Activated T-helper 1 cell treated with anti-CD3 and anti-CD28 coated beads, Interleukin-12 subunit alpha, Interleukin-12 subunit beta, Interleukin-2, Interleukin-4 antibody, amounts not matched to agents 30 ng/mL and 10 ng/mL and 1 ng/mL, durations not matched to agents 14 hours and 24 hours and 36 hours (primary cell): ENCODE data around the gene DYRK2. TPM values are rescaled to one million over a fixed set of nuclear protein-coding genes. Genes with fewer than 3 reads are reported as not detected.
A peak's percentile ranks its signal among the peaks of the same experiment; 100 is the strongest.

Source experiments
- DNase-seq: peaks from one replicate; pipeline ENCODE4 v3.0.0; 2021; ENCODE audit warnings: low spot score
- H3K27ac Mint-ChIP-seq: one replicate; pipeline ENCODE4 v1.8.0; 2021; ENCODE audit warnings: mild to moderate bottlenecking, mixed read lengths
- H3K27me3 Mint-ChIP-seq: one replicate; pipeline ENCODE4 v1.8.0; 2022; ENCODE audit warnings: mild to moderate bottlenecking, moderate library complexity, mixed read lengths; ENCODE audit not compliant: insufficient read depth
- H3K36me3 Mint-ChIP-seq: one replicate; pipeline ENCODE4 v1.8.0; 2021; ENCODE audit warnings: low read depth, mixed read lengths
- H3K4me1 Mint-ChIP-seq: one replicate; pipeline ENCODE4 v1.8.0; 2021; ENCODE audit warnings: low read depth, mixed read lengths
- H3K4me3 Mint-ChIP-seq: one replicate; pipeline ENCODE4 v1.8.0; 2021; ENCODE audit warnings: mild to moderate bottlenecking, moderate library complexity, mixed read lengths
- H3K9me3 Mint-ChIP-seq: one replicate; pipeline ENCODE4 v1.8.0; 2021; ENCODE audit warnings: mixed read lengths
- intact Hi-C: fragments of 100-400 bp; cut with micrococcal nuclease; formaldehyde crosslinking; loops from one replicate; pipeline ENCODE4 v1.15.1; 2024
- total RNA-seq: library from RNA; stranded (reverse); gene quantifications from 2 replicates; pipeline ENCODE4 v1.2.3, GENCODE V29; 2022

DYRK2 gene
- total RNA-seq, 1 donor from 2014 or later: 43.0 TPM

DNA sequence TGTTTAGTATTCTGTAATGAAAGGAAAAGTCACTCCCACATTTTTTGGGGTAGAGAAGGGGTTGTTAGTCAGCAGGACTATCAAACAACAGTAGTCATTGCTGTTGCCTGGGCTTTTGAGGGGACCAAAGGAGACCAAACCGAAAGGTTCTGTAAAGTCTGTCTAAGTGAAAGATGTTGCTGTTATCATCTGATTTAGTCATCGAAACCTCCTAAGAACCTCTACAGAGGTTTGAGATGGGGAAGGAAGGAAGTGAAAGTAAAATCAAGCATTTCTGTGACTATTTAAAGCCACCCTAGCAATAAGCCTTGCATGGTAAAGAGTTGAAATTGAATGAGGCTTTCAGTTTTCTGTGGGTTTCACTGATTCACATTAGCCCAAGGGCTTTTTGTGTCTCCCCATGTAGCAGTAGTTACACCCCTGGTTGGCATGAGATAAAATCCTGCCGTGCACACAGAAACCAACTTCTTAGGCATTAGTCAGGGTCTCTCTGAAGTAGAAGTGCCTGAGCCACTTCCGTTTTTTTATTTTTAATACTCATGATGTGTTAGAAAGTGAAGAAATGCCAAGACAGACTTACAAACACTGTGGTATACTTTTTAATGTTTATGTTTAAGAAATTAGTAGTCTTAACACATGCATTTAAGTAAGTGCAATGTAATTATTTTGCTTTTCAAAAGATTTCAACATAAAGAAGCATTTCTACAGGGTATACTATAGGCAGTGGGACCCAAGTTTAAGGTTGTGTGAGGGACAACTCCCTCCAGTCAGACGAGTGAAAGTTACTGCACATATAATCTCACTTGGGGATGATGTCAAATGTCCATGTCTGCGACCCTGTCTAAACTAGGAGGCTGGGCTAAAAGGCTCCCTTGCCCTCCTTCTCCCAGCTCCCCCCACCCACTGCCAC, 50.4 kb downstream of the DYRK2 start:
- peaks cover 49% of the 10 kb centered on the region for H3K4me1 Mint-ChIP-seq
- peak; percentile 34 for DNase-seq
- intact Hi-C loops: loop anchor here (1.0 to 10.0 kb wide), 21 partner anchors 48 to 1108 kb away; partner anchors contain the start of genes CAND1, IFNG-AS1 and MDM2
- peaks cover 53% of the 10 kb centered on the region for H3K27me3 Mint-ChIP-seq
- H3K36me3 Mint-ChIP-seq: no peaks in the 10 kb centered on the region
- H3K4me3 Mint-ChIP-seq: peak overlapping the region; percentile 42
- H3K9me3 Mint-ChIP-seq: no peaks in the 10 kb centered on the region
- peak overlapping the region; percentile 67 for H3K27ac Mint-ChIP-seq

DNA sequence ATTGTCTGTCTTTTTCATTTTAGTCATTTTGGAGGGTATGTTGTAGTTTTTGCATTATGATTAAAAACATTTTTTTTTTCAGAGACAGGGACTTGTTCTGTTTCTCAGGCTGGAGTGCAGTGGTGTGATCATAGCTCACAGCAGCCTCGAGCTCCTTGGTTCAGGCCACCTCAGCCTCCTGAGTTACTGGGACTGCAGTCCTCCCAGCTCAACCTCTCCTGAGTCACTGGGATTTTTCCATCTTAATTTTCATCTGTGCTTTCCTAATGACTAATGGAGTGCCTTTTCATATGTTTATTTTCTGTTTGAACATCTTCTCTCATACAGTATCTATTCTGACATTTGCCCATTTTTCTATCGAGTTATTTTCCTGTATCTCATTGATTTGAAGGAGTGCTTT, 52.6 kb downstream of the DYRK2 start:
- DNase-seq: no peak
- H3K4me1 Mint-ChIP-seq: peaks cover 40% of the 10 kb centered on the region
- peaks cover 62% of the 10 kb centered on the region for H3K27me3 Mint-ChIP-seq
- H3K9me3 Mint-ChIP-seq: no peaks in the 10 kb centered on the region
- H3K36me3 Mint-ChIP-seq: no peaks in the 10 kb centered on the region
- no peak overlapping the region for H3K27ac Mint-ChIP-seq
- no peak overlapping the region for H3K4me3 Mint-ChIP-seq
- intact Hi-C loops: no loop called here

DNA sequence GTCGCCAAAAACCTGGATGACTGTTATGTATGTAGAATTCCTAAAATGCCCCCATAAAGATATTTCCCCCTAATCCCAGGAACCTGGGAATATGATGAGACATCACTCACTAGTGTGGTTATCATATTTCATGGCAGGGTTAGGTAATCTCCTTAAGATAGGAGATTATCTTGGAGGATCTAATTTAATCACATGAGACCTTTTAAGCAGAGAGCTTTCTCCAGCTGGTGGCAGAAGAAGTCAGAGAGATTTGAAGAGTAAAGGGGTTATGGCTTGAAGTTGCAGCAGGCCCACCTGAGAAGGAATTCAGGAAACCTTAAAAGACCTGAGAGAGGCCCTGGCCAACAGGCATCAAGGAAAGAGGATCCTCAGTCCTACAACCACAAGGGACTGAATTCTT, 53.6 kb downstream of the DYRK2 start:
- H3K9me3 Mint-ChIP-seq: no peaks in the 10 kb centered on the region
- no peak for DNase-seq
- intact Hi-C loops: no loop called here
- H3K27me3 Mint-ChIP-seq: peaks cover 56% of the 10 kb centered on the region
- H3K36me3 Mint-ChIP-seq: no peaks in the 10 kb centered on the region
- peaks cover 36% of the 10 kb centered on the region for H3K4me1 Mint-ChIP-seq
- no peak overlapping the region for H3K4me3 Mint-ChIP-seq
- no peak overlapping the region for H3K27ac Mint-ChIP-seq

DNA sequence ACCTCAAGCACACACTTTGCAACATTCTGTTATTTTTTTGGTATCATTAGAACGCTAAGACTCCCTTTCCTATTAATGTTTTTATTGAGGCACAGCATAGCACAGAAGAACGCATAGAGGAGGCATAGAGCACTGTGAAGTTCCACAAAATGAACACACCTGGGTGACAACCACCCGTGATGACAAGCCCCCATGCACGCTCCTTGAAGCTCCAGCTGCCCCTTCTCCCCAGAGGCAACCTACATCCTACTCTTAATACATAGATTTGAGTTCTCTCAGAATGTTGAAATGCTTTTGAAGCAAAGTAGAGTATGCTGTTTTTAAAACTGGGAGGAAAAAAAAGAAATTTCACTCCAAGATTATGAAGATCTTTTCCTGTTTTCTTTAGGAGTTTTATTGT, 55.5 kb downstream of the DYRK2 start:
- H3K4me3 Mint-ChIP-seq: no peak overlapping the region
- peaks cover 61% of the 10 kb centered on the region for H3K27me3 Mint-ChIP-seq
- no peak for DNase-seq
- intact Hi-C loops: no loop called here
- H3K27ac Mint-ChIP-seq: no peak overlapping the region
- peaks cover 17% of the 10 kb centered on the region for H3K4me1 Mint-ChIP-seq
- no peaks in the 10 kb centered on the region for H3K36me3 Mint-ChIP-seq
- H3K9me3 Mint-ChIP-seq: no peaks in the 10 kb centered on the region

DNA sequence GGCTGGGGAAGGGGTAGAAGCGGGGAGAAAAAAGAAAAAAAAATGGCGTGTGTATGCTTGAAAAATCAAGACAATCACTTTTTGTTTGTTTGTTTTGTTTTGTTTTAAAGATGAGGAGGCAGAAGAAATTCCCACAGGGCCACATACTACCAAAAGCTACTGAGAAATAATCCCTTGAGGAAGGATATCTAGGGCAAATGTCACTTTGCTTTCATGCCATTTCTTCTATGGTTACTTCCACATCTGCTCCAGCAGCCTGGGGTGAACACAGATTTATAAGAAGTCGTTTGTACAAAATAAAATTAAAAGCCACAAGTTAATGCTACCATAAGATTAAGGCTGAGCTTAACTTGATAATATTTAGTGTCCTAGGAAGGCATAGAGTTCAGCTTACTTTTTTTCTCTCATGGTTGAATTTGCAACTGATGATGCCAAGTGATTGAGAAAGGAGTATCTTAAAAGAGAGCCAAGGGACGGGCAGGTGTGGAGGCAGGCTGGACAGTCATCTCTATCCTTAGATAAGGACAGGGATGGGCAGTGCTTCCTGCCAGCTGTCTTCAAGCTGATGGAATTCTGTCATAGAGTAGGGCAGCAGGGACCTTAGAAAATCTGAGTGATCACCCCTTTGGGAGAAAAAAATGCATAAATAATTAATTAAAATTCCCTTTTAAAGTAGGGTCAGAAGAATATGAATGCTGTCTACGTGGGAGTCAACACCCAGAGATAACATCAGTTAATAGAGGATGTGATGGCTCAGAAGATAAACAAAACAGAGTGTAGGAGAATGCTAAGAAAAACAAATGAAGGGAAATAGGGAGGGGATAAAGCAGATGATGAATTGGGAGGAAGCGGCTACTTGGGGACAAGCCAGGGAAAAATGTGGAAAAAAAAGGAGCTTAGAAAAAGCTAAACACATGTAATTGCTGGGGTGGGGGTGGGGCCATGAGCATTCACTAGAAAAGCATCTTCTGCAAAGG, 57.1 kb downstream of the DYRK2 start:
- Mint-ChIP-seq H3K4me3 (no peak overlapping the region), H3K36me3 (no peaks in the 10 kb centered on the region), H3K27me3 (peaks cover 60% of the 10 kb centered on the region), H3K9me3 (no peaks in the 10 kb centered on the region), H3K4me1 (peaks cover 6% of the 10 kb centered on the region), H3K27ac (no peak overlapping the region)
- intact Hi-C loops: no loop called here
- no peak for DNase-seq

DNA sequence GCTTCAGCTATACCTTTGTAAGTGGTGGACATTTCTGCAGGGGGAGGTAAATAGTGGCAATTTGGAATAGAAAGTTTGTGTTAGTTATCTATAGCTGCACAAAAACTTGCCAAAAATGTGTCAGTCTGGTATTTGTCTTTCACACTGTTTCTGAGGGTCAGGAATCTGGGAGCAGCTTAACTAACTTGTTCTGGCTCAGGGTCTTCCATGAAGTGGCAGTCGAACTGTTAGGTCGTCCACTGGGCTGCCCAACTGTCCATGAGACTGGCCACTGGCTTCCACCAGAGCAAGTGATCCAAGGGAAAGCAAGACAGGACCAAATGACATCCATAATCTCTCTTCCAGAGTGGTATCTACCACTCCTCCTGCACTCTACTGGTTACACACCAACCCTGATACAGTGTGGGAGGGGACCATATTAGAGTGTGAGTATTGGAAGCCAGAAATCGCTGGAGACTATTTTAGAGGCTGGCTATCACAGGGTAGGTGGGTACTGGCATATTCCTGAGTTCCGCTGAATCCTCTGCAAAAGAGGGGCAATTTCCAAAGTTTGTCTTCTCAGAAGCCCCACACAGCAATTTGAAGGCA, 60.9 kb downstream of the DYRK2 start:
- H3K9me3 Mint-ChIP-seq: no peaks in the 10 kb centered on the region
- intact Hi-C loops: no loop called here
- DNase-seq: no peak
- H3K4me1 Mint-ChIP-seq: peaks cover 6% of the 10 kb centered on the region
- H3K27ac Mint-ChIP-seq: no peak overlapping the region
- H3K4me3 Mint-ChIP-seq: no peak overlapping the region
- peaks cover 38% of the 10 kb centered on the region for H3K27me3 Mint-ChIP-seq
- no peaks in the 10 kb centered on the region for H3K36me3 Mint-ChIP-seq

DNA sequence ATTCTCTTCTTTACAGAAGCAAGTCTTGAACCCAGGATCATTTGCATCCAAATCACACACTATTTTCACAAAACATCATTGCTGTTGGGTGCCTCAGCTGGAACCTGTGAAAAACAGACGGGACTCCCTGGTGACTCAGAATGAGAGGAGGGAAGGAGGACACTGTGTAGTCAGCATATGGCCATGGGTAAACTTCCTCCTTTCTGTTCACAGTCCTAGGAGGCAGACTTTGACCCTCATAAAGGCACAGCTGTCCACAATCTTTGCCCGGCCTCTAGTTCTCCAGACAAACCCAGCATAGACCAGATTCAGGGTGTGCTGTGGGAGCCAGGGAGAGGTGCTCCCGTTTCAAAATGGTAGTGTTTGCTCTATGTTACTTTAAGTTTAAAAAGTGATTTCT, 62.0 kb downstream of the DYRK2 start:
- Mint-ChIP-seq H3K36me3 (no peaks in the 10 kb centered on the region), H3K9me3 (no peaks in the 10 kb centered on the region), H3K27me3 (peaks cover 30% of the 10 kb centered on the region), H3K27ac (no peak overlapping the region), H3K4me3 (no peak overlapping the region), H3K4me1 (peaks cover 4% of the 10 kb centered on the region)
- intact Hi-C loops: no loop called here
- DNase-seq: no peak

DNA sequence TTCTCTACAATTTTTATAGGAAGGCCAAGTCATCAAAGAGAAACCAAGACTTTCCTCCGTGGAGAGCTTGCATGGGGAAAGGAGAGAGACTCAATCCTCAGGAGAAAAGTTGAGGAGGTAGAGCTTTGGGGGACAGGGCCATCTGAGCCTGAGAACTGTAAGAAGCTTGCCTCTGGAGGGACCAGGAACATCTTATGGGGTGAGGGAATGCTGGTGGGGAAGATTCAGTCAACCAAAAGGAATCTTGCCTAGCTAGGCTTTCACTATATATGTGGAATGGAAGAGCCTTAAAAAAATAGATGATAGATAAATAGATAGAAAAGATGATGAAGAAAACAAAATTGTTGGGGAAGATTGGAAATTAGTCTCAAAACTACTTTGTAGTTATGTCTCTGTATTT, 63.5 kb downstream of the DYRK2 start:
- Mint-ChIP-seq H3K9me3 (no peaks in the 10 kb centered on the region), H3K27me3 (peaks cover 24% of the 10 kb centered on the region), H3K4me3 (no peak overlapping the region), H3K36me3 (no peaks in the 10 kb centered on the region), H3K27ac (no peak overlapping the region), H3K4me1 (no peaks in the 10 kb centered on the region)
- intact Hi-C loops: no loop called here
- DNase-seq: no peak

DNA sequence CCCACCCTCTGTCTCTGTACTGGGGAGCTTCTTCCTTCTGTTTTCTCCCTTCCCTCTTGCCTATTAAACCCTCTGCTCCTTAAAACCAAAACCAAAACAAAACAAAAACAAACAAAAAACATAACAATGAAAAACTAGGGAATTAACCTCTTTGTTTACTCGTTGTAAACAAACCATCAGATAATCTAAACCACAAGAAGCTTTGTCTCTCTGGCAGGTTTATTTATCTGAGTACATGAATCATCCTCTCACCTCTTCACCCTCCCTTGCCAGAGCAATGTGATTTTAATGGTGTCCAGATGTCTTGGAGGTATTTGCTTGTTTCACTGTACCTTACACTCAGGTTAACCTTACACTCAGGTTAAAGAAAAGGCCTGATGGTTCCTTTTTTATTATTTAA, 66.1 kb downstream of the DYRK2 start:
- no peaks in the 10 kb centered on the region for H3K4me1 Mint-ChIP-seq
- no peaks in the 10 kb centered on the region for H3K9me3 Mint-ChIP-seq
- no peak overlapping the region for H3K27ac Mint-ChIP-seq
- intact Hi-C loops: no loop called here
- DNase-seq: no peak
- no peak overlapping the region for H3K4me3 Mint-ChIP-seq
- H3K36me3 Mint-ChIP-seq: no peaks in the 10 kb centered on the region
- H3K27me3 Mint-ChIP-seq: peaks cover 16% of the 10 kb centered on the region
